ENCODE results near the gene NME2. TPM values are rescaled to one million over a fixed set of nuclear protein-coding genes. Genes with fewer than 3 reads are reported as not detected.

The NME2 gene
- total RNA-seq, 1 donor from 2014 or later, result 883 TPM

GRCh38 chr17:51214920-51215319 is 48.7 kb downstream of the NME2 start:
- DNase-seq, result peak; percentile 79

GRCh38 chr17:51217946-51218345 is 51.7 kb downstream of the NME2 start:
- DNase-seq, result no peak

GRCh38 chr17:51221322-51221721 is 55.1 kb downstream of the NME2 start:
- DNase-seq, result no peak

Other genes starting within 250 kb of the NME2 start
- gene SPAG9, start 45.5 kb upstream of the NME2 start, total RNA-seq, result 121 and 122 TPM in 2 replicates
- 100 and 135 TPM in 2 replicates for gene NME1, start 12.9 kb upstream of the NME2 start, total RNA-seq
- gene MBTD1, start 93.6 kb downstream of the NME2 start, total RNA-seq, result 15.8 and 18.9 TPM in 2 replicates
- gene UTP18, start 94.1 kb downstream of the NME2 start, total RNA-seq, result 35.3 and 41.7 TPM in 2 replicates

All from dermis blood vessel endothelial cell (primary cell).